GM20000 (cell line): ENCODE data around the gene SH2D4B.

Experiments
- DNase-seq: peaks from one replicate; pipeline ENCODE4 v3.0.0; 2012; ENCODE audit warnings: low spot score
- CTCF ChIP-seq: IDR thresholded peaks from 2 replicates; pipeline ENCODE4 v1.5.1; 2012; ENCODE audit warnings: mild to moderate bottlenecking, control low read depth; ENCODE audit errors: extremely low read depth, missing control alignments

SH2D4B gene

GRCh38 chr10:80506836-80507487 is 30.7 kb upstream of the SH2D4B start:
- no peak for DNase-seq
- TF ChIP-seq CTCF: no peak

GRCh38 chr10:80509108-80509402 is 28.6 kb upstream of the SH2D4B start:
- no peak for DNase-seq
- TF ChIP-seq CTCF: no peak

DNA sequence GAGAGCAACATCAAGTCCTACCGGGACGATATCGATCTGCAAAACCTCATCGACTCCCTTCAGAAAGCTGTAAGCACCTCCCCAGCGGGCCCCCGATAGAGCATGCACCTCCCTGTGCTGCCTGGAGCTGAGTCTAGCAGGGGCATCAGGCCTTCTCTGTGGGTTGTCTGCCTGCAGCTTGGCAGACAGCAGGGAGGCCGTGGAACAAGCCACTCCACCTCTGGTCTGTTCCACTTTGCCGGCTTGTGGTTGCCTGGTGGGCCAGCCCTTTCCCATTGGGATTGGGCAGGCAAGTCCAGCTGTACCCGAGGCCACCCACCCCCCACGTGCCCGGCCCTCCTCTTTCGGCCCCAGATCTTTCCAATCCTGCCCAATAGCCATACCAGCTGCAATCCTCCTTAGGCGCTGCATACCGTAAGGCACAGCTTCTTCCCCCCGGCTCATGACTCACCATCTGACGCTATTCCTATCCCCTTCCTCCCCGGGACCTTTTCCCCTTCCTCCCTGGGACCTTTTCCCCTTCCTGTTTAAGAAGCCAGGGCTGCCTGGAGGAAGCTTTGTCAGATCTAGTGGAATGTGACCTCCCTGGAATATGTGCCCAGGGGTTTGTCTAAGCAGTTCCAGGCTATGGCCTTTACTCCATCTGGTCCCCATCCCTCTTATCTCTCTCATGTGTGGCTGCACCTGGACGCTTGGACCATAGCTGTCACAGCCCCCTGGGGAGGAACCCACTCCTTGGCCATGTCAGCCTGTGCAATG is 28.1 kb upstream of the SH2D4B start:
- no peak for DNase-seq
- no peak for TF ChIP-seq CTCF

DNA sequence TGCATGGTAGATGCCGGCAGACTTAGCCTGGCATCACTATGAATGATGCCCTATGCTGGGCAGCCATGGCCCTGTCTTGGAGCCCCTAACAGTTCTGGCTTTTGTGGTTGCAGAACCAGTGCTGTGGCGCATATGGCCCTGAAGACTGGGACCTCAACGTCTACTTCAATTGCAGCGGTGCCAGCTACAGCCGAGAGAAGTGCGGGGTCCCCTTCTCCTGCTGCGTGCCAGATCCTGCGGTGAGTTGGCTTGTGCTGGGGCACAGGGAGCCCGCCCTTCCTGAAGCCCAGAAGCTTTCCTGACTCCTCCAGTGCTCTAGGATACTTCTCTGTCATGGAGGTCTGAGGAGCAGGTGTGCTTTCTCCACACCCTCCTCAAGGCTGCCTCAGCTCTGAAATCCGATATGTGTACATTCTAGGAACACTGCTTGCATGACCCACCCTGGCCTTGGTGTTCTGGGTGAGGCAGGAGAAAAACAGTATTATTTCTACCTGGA is 25.6 kb upstream of the SH2D4B start:
- DNase-seq: no peak
- TF ChIP-seq CTCF: no peak

DNA sequence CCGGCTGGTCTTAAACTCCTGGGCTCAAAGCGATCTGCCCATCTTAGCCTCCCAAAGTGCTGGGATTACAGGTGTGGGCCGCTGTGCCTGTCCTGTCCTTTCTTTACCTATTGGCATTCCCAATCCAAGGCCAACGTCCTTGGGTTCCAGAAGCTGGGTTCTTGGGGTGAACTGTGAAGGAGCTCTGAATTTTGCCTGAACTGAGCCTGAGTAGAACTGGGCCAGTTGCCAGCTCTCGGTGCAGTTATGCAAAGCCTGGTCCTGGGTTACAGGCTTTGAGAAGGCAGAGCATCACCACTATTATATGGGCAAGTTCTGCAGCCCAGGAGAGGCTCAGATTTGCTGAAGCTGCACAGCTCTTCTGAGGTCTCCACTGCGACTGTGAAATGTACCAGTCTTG is 24.6 kb upstream of the SH2D4B start:
- TF ChIP-seq CTCF: no peak
- DNase-seq: no peak

DNA sequence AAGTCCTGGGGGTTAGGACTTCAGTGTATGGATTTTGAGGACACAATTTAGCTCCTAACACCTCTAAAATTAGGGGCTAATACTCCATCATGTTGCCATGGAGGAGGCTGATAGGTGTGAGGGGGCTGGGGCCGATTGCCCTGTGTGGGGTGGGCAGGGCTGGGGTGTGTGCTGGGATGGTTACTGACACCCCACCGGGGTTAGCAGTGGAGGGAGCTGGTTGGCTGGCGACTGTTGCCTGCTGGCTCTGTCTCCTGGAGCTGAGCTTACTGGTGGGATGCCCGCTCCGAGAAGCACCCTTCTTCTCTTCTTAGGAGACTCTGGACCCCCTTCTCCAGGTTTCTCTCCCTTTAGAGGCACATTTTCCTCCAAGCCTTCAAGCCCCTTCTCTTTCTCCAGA is 22.2 kb upstream of the SH2D4B start:
- no peak for DNase-seq
- no peak for TF ChIP-seq CTCF

DNA sequence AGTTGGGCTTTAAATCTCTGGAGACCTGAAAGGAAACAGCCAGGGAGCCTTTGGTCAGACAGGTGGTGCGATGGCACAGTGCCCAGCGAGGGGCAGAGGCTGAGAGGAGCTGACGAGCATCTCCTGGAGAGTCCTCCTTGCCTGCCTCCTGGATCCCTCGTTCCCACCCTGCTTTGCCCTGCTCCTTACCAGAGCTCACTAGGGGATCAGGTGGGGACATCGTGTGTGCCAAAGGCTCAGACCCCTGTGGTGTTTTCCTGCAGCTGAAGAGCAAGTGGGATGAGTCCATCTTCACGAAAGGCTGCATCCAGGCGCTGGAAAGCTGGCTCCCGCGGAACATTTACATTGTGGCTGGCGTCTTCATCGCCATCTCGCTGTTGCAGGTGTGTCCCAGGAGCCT is 21.8 kb upstream of the SH2D4B start:
- DNase-seq: no peak
- TF ChIP-seq CTCF: no peak
